NCI-H345 treated with DMSO at 0.1 percent for 48 hours (cell line): ENCODE data around the gene PRR7.

Source experiments
- DNase-seq: peaks from one replicate; lab custom pipeline; 2025; ENCODE audit not compliant: unreplicated experiment; lab: John Stamatoyannopoulos, UW

Gene PRR7

DNA sequence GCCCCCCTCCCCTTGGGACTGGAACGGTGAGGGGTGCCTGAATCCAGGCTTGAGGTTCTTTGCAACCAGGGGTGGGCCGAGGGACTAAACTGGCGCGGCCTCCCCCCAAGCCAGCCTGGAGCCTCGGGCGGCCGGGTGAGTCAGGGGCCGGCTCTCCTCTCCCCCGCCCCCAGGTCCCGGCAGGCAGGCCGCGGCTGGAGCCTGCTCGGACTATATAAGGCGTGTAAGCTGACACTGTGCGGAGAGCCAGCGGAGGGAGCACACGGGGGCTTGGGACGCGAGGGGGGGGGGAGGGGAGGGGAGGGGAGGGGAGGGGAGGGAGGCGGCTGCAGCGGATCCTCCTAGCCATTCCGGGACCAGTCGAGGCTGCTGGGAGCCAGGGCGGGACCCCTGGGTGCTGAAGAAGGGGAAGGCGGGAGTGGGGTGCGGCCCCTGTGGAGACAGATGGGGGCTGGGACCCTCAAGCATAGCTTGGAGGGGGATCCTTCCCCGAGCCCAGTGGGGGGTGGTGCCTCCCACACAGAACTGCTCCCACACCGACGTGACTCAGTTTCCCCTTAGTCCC, 50.2 kb downstream of the PRR7 start:
- DNase-seq, result peak; percentile 52

DNA sequence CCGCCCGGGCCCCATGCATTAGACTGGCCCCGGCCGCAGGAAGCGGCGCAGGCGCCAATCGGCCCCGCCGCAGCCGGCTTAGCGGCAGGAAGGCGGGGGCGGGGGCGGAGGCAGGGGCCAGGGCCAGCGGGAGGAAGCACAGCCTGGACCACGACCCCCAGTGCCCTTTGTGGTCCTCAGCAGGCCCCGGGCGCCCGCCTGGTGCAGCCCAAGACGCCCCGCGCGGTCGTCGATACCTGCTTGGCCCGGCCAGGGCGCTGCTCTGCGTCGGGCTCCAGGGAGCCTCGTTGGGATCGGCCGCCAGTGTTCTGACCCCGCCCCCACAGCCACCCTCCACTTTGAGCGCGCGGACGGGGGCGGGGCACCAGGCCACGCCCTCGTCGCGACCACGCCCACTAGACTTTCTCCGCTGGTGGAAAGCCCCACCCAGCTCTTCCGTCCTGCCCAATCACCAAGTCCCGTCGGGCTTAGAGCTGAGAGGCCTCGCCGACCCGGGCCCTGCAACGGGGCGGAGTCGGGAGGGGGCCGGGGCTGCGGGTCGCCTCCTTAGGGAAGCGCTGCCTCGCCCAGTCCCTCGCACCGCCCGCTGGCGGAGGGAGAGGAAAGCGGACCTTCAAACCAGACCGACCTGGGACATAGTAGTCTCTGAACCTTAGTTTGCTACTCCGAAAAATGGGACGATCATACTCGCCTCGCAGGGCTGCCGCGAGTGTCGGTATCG, 50.8 kb downstream of the PRR7 start, which contains the start of gene PDLIM7:
PDLIM7 (minus strand) TSS at position 313 of the 721 bp plus-strand sequence. CDS start 1,092 bp downstream, outside the sequence.
- peak; percentile 88 for DNase-seq

DNA sequence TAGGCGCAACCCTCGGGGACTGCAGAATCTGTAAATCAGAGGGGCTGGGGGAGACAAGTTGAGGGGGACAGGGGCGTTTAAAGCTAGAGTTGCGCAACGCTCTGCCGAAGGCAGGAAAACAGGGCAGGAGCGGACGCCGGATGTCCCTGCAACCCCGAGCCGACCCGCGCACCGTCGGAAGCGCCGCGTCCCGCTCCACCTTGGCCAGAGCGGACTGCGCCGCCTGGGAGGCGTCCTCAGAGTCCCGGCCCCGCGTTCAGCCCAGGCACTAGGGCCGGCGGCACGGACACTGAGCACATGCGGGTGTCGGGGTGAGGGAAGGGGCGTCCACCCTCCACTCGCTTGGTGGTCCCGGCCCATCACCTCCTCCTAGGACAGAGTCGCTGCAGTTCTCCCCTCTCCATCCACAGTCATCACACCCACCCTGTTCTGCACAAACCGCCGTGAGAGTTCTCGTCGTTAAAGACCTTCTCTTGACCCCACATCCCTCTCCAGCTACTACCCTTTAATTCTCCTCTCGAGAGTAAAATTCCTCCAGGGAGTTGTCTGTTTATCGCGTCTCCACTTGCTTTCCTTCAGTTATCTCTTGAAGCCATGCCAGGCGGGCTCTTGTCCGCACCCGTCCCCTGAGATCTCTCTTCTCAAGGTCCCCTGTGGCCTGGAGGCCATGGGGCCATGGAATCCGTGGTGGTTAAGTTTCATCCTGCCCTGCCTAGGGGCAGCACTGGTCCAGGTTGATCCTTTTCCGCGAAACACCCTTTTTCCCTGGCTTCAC, 51.6 kb downstream of the PRR7 start:
- no peak for DNase-seq

DNA sequence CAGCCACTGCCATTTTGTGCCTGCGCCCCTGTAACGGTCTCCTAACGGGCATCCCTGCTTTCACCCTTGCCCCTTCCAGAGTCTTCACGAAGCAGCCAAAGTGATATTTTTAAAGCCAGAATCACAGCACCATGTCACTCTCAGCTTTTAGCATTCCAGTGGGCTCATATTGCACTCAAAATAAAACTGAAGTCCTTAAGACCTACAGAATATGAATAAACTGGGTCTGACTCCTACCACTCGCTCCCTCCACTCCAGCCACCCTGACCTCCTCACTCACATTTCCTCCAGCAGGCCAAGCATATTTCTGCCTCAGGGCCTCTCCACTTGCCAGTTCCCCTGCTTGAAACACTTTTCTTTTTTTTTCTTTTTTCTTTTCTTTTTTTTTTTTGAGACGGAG, 53.2 kb downstream of the PRR7 start:
- DNase-seq, result no peak

DNA sequence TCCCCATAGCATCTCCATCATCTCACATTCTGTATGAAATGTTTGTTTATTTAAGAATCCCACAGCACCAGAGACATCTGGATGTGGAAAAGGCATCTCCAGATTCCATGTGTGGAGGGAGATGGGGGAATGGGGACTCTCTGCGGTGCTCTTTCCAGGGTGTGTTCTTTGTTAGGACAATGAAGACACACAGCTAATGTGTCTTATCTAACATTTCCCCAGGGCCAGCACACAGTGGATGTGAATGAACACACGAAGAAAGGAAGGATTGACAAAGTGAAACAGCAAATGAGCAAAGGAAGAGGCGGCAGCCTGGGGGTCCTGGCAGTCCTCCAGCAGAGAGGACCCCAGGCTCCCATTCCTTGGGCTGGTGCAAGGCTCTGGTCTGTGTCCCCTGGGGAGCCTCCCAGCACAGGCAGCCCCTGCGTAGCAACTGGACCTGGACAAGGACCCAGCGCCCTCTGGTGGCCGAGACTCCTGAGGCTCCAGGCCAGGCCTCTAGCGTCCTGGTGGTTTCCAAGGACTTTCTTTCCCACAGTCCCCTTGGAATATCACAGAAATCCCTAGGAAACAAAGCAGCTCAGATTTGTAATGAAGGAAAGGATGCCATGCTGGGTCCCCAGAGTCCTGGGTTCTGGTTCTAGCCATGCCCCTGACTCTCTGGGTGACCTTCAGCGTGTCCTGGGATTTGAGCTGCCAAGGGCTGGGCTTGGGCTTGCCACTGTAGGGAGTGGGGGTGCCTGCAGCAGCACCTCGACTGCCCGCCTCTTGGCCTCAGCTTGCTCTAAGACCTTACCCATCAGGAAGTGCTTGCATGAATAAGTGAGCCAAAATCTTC, 54.3 kb downstream of the PRR7 start:
- DNase-seq, result peak; percentile 74

DNA sequence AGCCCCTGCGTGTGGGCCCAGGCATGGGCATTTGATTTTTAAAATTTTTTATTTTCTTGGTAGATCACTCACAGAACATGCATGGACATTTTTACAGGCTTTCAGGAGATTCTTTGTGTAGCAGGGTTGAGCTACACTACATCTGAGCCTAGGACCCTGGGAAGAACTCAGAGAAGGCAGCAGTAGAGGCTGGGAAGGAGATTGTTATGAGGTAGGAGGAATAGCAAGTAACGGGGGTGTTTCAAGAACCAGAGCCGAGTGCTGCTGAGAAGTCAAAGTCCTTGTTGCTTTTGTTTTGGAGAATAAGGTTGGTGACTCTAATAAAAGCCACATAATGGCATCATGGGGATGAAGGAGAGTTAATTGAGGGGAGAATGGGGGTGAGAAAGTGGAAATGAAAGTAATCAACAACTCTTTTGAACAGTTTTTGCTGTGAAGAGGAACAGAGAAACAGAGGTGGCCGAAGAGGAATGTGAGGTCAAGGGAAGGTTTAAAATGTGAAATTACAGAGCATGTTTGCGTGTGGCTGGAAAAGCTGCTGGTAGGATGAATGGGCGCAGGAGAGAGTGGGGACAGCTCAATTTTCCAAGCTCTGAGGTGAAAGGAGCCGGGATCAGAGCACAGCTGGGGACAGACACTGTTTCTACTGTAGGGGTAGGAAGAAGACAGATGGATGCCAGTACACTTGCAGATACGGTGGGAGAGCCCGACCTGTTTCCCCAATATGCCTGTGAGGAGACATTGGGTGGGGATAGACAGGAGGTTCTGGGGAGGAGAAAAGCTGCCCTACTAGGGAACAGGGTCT, 55.5 kb downstream of the PRR7 start:
- no peak for DNase-seq

DNA sequence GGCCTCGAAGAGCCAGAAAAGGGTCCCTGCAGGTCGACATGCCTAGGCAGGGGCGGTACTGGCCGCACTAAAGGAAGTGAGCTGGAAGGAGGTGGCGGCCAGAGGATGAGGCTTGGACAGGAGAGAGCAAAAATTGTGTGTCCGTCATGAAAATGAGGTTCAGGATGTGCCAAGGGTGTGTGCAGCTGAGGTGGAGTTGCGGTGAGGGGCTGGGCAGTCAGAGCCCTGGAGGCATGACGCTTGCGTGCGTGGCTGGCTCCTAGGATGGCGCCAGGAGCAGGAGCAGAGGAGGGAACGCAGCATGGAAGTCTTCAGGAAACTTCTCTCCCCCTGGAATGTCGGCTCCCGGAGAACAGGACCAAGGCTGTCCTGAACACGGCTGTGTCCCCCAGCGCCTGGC, 56.3 kb downstream of the PRR7 start:
- DNase-seq, result no peak

DNA sequence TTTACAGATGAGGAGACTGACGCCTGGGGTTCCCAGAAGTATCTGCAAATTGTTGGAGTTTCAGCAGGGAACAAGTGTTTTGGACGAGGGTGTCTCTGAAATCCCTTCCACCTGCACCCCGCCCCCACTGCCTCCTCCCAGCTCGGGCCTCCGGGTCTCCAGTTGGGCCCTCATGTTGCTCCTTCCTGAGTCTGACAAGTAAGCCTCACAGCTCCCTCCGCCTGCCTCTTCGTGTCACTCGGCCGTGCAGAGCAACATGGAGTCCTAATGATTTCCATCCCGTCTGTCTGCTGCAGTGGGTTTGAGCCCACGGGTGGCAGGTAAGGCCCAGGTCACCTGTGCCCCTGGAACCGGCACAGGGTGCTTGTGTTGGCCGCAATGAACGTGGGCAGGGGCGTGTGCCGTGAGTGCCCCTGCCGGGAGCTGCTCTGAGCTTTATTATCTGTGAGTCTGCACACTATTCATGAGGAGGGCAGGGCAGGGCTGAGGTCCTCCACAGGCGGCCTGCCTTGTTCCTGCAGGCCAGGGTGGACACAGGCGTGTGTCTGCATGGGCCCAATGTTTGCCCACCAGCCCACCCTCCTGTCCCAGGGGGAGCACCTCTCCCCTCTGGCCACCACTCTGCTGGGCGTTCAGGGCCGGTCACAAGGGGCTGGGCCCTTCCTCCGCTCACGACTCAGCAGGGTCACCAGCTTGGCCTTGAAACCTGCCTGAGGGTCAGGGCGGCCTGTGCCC, 56.9 kb downstream of the PRR7 start:
- DNase-seq, result no peak

DNA sequence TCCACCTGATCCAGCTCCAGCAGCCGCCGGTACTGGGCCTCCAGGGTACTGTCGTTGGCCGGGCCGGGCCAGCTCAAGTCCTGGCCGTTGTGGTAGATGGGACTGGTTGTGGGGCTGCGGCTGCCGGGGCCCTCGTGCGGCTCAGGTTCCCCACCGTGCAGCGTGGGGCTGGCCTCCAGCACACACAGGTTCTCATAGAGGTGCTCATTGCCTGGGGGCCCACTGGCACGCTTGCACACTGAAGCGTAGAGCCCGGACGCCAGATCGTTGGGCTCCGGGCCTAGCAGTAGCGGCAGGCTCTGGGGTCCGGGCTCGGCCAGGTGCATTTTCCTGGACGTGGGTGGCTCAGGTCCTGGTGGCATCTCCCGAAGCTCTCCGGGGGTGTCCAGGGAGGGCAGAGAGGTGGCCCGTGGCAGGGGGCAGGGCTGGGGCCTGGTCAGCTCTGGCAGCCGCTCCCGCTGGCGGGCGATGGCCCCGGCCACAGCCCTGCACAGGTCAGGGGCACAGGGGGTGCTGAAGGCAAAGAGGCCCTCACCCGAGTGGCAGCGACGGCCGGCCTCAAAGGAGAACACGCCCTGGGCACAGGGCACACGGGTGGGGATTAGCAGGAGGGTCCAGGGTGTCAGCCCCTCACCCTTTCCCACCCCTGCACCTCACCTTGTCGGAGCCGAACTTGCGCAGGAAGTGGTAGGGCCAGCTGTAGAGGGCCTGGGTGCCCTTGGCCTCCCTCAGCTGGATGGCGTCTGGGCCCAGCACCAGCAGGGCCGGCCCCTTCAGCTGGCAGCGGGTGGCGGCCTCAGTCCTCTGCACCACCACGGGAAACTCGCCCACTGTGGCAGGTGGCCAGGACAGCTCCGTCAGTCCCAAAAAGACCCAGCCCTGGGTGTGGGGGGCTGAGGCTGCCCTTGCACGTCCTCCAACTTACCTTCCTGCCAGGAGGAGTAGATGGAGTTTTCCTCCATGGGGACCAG, 57.8 kb downstream of the PRR7 start:
- DNase-seq, result no peak

DNA sequence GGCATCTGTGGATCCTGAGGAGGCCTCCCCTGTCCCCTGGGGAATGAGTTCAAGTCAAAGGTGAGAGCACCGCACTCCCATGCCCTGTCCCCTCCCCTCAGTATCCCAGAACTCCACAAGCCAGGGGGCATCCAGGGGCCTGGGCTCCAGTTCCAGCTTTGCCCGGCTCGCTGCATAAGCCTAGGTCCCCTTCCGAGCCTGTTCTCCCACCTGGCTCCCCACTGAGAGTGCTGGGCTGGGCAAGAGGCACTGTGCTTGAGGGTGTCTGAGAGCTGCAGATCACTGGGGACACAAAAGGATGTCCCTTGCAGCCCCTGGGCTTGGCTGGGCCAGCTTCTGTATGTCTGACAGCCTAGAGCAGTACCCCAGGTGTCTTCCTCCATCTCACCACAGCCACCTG, 58.5 kb downstream of the PRR7 start:
- no peak for DNase-seq
